Measurements from ENCODE around the gene GOT1. TPM values are rescaled to one million over a fixed set of nuclear protein-coding genes. Genes with fewer than 3 reads are reported as not detected.
A peak's percentile ranks its signal among the peaks of the same experiment; 100 is the strongest.

Gene GOT1
- total RNA-seq = 10 to 100 TPM; 62.6 to 67.3 TPM

GRCh38 chr10:99430451-99431189 lies at the start of gene GOT1:
GOT1 (minus strand) TSS chr10:99430624; CDS start chr10:99430565, 59 bp downstream.
- peak within 1 kb of the TSS; percentile 90 for H3K27ac Mint-ChIP-seq
- DNase-seq = peak; percentile 99
- CTCF ChIA-PET = interaction anchor here (1.1 to 1.9 kb wide), 3 partner anchors 65 to 182 kb away, joined by 3 to 4 read pairs (median 3); no protein-coding TSS in a partner anchor
- no peaks in the 10 kb centered on the region for H3K9me3 Mint-ChIP-seq
- H3K4me1 Mint-ChIP-seq (ENCODE audit: low read depth) = peaks cover 38% of the 10 kb centered on the region
- H3K4me3 Mint-ChIP-seq = peak within 1 kb of the TSS; percentile 95
- H3K27me3 Mint-ChIP-seq (ENCODE audit: low read depth) = no peaks in the 10 kb centered on the region
- intact Hi-C loops (cut with micrococcal nuclease) = loop anchor here (1.0 to 10.0 kb wide), 8 partner anchors 38 to 1296 kb away; partner anchors contain the start of genes COX15, CUTC, DNMBP and ENTPD7
- peaks cover 5% of the 10 kb centered on the region for H3K36me3 Mint-ChIP-seq (ENCODE audit: low read depth)

GRCh38 chr10:99470327-99470726 lies 39.9 kb upstream of the GOT1 start:
- no peak overlapping the region for H3K27ac Mint-ChIP-seq
- intact Hi-C loops (cut with micrococcal nuclease) = no loop called here
- peaks cover 26% of the 10 kb centered on the region for H3K27me3 Mint-ChIP-seq (ENCODE audit: low read depth)
- H3K4me1 Mint-ChIP-seq (ENCODE audit: low read depth) = no peaks in the 10 kb centered on the region
- no peak overlapping the region for H3K4me3 Mint-ChIP-seq
- no peaks in the 10 kb centered on the region for H3K36me3 Mint-ChIP-seq (ENCODE audit: low read depth)
- DNase-seq = no peak
- no peaks in the 10 kb centered on the region for H3K9me3 Mint-ChIP-seq
- CTCF ChIA-PET = no interaction called here

- CTCF ChIA-PET = no interaction called here
- Mint-ChIP-seq H3K36me3 (ENCODE audit: low read depth) (no peaks in the 10 kb centered on the region), H3K27me3 (ENCODE audit: low read depth) (peaks cover 26% of the 10 kb centered on the region), H3K27ac (no peak overlapping the region), H3K4me1 (ENCODE audit: low read depth) (no peaks in the 10 kb centered on the region), H3K4me3 (no peak overlapping the region), H3K9me3 (no peaks in the 10 kb centered on the region)
- intact Hi-C loops (cut with micrococcal nuclease) = no loop called here
- DNase-seq = no peak
Measured at GRCh38 chr10:99467236-99467999, 37.0 kb upstream of the GOT1 start.

GRCh38 chr10:99466632-99467223 lies 36.3 kb upstream of the GOT1 start:
- CTCF ChIA-PET = no interaction called here
- Mint-ChIP-seq H3K4me3 (no peak overlapping the region), H3K36me3 (ENCODE audit: low read depth) (no peaks in the 10 kb centered on the region)

GRCh38 chr10:99461230-99461629 lies 30.8 kb upstream of the GOT1 start:
- intact Hi-C loops (cut with micrococcal nuclease) = no loop called here
- Mint-ChIP-seq H3K27me3 (ENCODE audit: low read depth) (peaks cover 22% of the 10 kb centered on the region), H3K4me3 (no peak overlapping the region), H3K9me3 (no peaks in the 10 kb centered on the region), H3K4me1 (ENCODE audit: low read depth) (no peaks in the 10 kb centered on the region), H3K27ac (no peak overlapping the region), H3K36me3 (ENCODE audit: low read depth) (no peaks in the 10 kb centered on the region)
- CTCF ChIA-PET = no interaction called here
- DNase-seq = no peak

More at GRCh38 chr10:99466632-99467223, 36.3 kb upstream of the GOT1 start:
- DNase-seq = no peak
- intact Hi-C loops (cut with micrococcal nuclease) = no loop called here
- Mint-ChIP-seq H3K9me3 (no peaks in the 10 kb centered on the region), H3K27ac (no peak overlapping the region), H3K4me1 (ENCODE audit: low read depth) (no peaks in the 10 kb centered on the region), H3K27me3 (ENCODE audit: low read depth) (peaks cover 26% of the 10 kb centered on the region)

GRCh38 chr10:99460070-99460469 lies 29.6 kb upstream of the GOT1 start:
- Mint-ChIP-seq H3K4me1 (ENCODE audit: low read depth) (no peaks in the 10 kb centered on the region), H3K27me3 (ENCODE audit: low read depth) (peaks cover 19% of the 10 kb centered on the region), H3K36me3 (ENCODE audit: low read depth) (no peaks in the 10 kb centered on the region), H3K9me3 (no peaks in the 10 kb centered on the region), H3K4me3 (no peak overlapping the region), H3K27ac (no peak overlapping the region)
- intact Hi-C loops (cut with micrococcal nuclease) = no loop called here
- CTCF ChIA-PET = interaction anchor here (0.7 kb wide), 1 partner anchor 123 kb away, joined by 6 read pairs; no protein-coding TSS in a partner anchor
- DNase-seq = no peak

GRCh38 chr10:99459217-99459616 lies 28.8 kb upstream of the GOT1 start:
- DNase-seq = no peak
- no peak overlapping the region for H3K27ac Mint-ChIP-seq
- no peaks in the 10 kb centered on the region for H3K4me1 Mint-ChIP-seq (ENCODE audit: low read depth)
- CTCF ChIA-PET = interaction anchor here (0.6 to 0.7 kb wide), 2 partner anchors 122 to 156 kb away, joined by 6 read pairs; no protein-coding TSS in a partner anchor
- H3K4me3 Mint-ChIP-seq = no peak overlapping the region
- peaks cover 19% of the 10 kb centered on the region for H3K27me3 Mint-ChIP-seq (ENCODE audit: low read depth)
- intact Hi-C loops (cut with micrococcal nuclease) = no loop called here
- H3K36me3 Mint-ChIP-seq (ENCODE audit: low read depth) = no peaks in the 10 kb centered on the region
- no peaks in the 10 kb centered on the region for H3K9me3 Mint-ChIP-seq

- Mint-ChIP-seq H3K4me3 (no peak overlapping the region), H3K4me1 (ENCODE audit: low read depth) (no peaks in the 10 kb centered on the region), H3K27ac (no peak overlapping the region), H3K27me3 (ENCODE audit: low read depth) (peaks cover 20% of the 10 kb centered on the region), H3K36me3 (ENCODE audit: low read depth) (no peaks in the 10 kb centered on the region), H3K9me3 (no peaks in the 10 kb centered on the region)
- intact Hi-C loops (cut with micrococcal nuclease) = no loop called here
- DNase-seq = no peak
- CTCF ChIA-PET = no interaction called here
Measured at GRCh38 chr10:99457813-99458212, 27.4 kb upstream of the GOT1 start.

- H3K27ac Mint-ChIP-seq = no peak overlapping the region
- CTCF ChIA-PET = no interaction called here
- intact Hi-C loops (cut with micrococcal nuclease) = no loop called here
- DNase-seq = no peak
- no peaks in the 10 kb centered on the region for H3K4me1 Mint-ChIP-seq (ENCODE audit: low read depth)
- H3K36me3 Mint-ChIP-seq (ENCODE audit: low read depth) = no peaks in the 10 kb centered on the region
- H3K27me3 Mint-ChIP-seq (ENCODE audit: low read depth) = peaks cover 22% of the 10 kb centered on the region
- H3K9me3 Mint-ChIP-seq = no peaks in the 10 kb centered on the region
- H3K4me3 Mint-ChIP-seq = no peak overlapping the region
Measured at GRCh38 chr10:99456931-99457288, 26.5 kb upstream of the GOT1 start.

GRCh38 chr10:99456207-99456930 lies 25.9 kb upstream of the GOT1 start:
- Mint-ChIP-seq H3K9me3 (no peaks in the 10 kb centered on the region), H3K4me1 (ENCODE audit: low read depth) (no peaks in the 10 kb centered on the region), H3K27ac (no peak overlapping the region), H3K27me3 (ENCODE audit: low read depth) (peaks cover 24% of the 10 kb centered on the region), H3K36me3 (ENCODE audit: low read depth) (no peaks in the 10 kb centered on the region), H3K4me3 (no peak overlapping the region)
- no peak for DNase-seq
- CTCF ChIA-PET = no interaction called here
- intact Hi-C loops (cut with micrococcal nuclease) = no loop called here

GRCh38 chr10:99451981-99452380 lies 21.6 kb upstream of the GOT1 start:
- H3K36me3 Mint-ChIP-seq (ENCODE audit: low read depth) = no peaks in the 10 kb centered on the region
- peaks cover 22% of the 10 kb centered on the region for H3K27me3 Mint-ChIP-seq (ENCODE audit: low read depth)
- H3K4me1 Mint-ChIP-seq (ENCODE audit: low read depth) = no peaks in the 10 kb centered on the region
- no peak overlapping the region for H3K27ac Mint-ChIP-seq
- no peak overlapping the region for H3K4me3 Mint-ChIP-seq
- no peaks in the 10 kb centered on the region for H3K9me3 Mint-ChIP-seq
- intact Hi-C loops (cut with micrococcal nuclease) = no loop called here
- DNase-seq = no peak
- CTCF ChIA-PET = interaction anchor here (1.9 kb wide), 1 partner anchor 16 kb away, joined by 8 read pairs; no protein-coding TSS in a partner anchor

GRCh38 chr10:99451499-99451788 lies 21.0 kb upstream of the GOT1 start:
- intact Hi-C loops (cut with micrococcal nuclease) = no loop called here
- DNase-seq = no peak
- H3K27me3 Mint-ChIP-seq (ENCODE audit: low read depth) = peaks cover 22% of the 10 kb centered on the region
- no peaks in the 10 kb centered on the region for H3K9me3 Mint-ChIP-seq
- no peaks in the 10 kb centered on the region for H3K36me3 Mint-ChIP-seq (ENCODE audit: low read depth)
- no peak overlapping the region for H3K27ac Mint-ChIP-seq
- H3K4me1 Mint-ChIP-seq (ENCODE audit: low read depth) = no peaks in the 10 kb centered on the region
- CTCF ChIA-PET = interaction anchor here (0.6 to 1.9 kb wide), 3 partner anchors 15 to 236 kb away, joined by 4 to 8 read pairs (median 5); no protein-coding TSS in a partner anchor
- H3K4me3 Mint-ChIP-seq = no peak overlapping the region
